Central memory CD4-positive, alpha-beta T cell (primary cell): ENCODE measurements around the gene APOL5.

Experiments used
- DNase-seq: peaks from one replicate; pipeline ENCODE4 v3.0.0; 2022

The APOL5 gene

GRCh38 chr22:35743326-35743860 lies 25.7 kb downstream of the APOL5 start:
- DNase-seq: no peak

- no peak for DNase-seq
These were observed 28.6 kb downstream of the APOL5 start for GRCh38 chr22:35746248-35746647.

- DNase-seq: no peak
These were observed 29.5 kb downstream of the APOL5 start for GRCh38 chr22:35746946-35747703.

- no peak for DNase-seq
These were observed 32.1 kb downstream of the APOL5 start for GRCh38 chr22:35749808-35750207.

GRCh38 chr22:35752006-35752862 lies 34.6 kb downstream of the APOL5 start:
- DNase-seq: no peak

GRCh38 chr22:35752863-35753189 lies 35.2 kb downstream of the APOL5 start:
- no peak for DNase-seq

- DNase-seq: no peak
These were observed 37.1 kb downstream of the APOL5 start for GRCh38 chr22:35754761-35755160.

- DNase-seq: no peak
These were observed 39.0 kb downstream of the APOL5 start for GRCh38 chr22:35756722-35757121.

- DNase-seq: no peak
These were observed 40.7 kb downstream of the APOL5 start for GRCh38 chr22:35758394-35758793.

- no peak for DNase-seq
These were observed 43.4 kb downstream of the APOL5 start for GRCh38 chr22:35761037-35761436.

GRCh38 chr22:35766654-35767580 lies 49.2 kb downstream of the APOL5 start:
- DNase-seq: no peak

GRCh38 chr22:35769974-35770373 lies 52.3 kb downstream of the APOL5 start:
- DNase-seq: no peak

- no peak for DNase-seq
These were observed 57.7 kb downstream of the APOL5 start for GRCh38 chr22:35775339-35775738.

GRCh38 chr22:35777335-35777975 lies 59.8 kb downstream of the APOL5 start:
- no peak for DNase-seq
